ENCODE measurements around the gene PRSS48.
"Not testable (repeated sequence)": the region's sequence is repeated elsewhere in the genome, so short reads cannot be mapped to it uniquely, and the experiment has no call there.

The PRSS48 gene

GRCh38 chr4:151316645-151317044, 39.7 kb downstream of the PRSS48 start:
- no peak for DNase-seq (ENCODE audit: low read depth)
- TF ChIP-seq CTCF (conservative IDR thresholded peaks at IDR 0.05; ENCODE audit: control insufficient read depth, insufficient read depth, low read depth, low read length): no peak
- H3K4me3 ChIP-seq (ENCODE audit: control insufficient read depth, low read depth, low read length): no peak overlapping the region

- H3K4me3 ChIP-seq (ENCODE audit: control insufficient read depth, low read depth, low read length): no peak overlapping the region
- TF ChIP-seq CTCF (conservative IDR thresholded peaks at IDR 0.05; ENCODE audit: control insufficient read depth, insufficient read depth, low read depth, low read length): no peak
- DNase-seq (ENCODE audit: low read depth): no peak
Observed at GRCh38 chr4:151318307-151319006, 41.5 kb downstream of the PRSS48 start.

DNA sequence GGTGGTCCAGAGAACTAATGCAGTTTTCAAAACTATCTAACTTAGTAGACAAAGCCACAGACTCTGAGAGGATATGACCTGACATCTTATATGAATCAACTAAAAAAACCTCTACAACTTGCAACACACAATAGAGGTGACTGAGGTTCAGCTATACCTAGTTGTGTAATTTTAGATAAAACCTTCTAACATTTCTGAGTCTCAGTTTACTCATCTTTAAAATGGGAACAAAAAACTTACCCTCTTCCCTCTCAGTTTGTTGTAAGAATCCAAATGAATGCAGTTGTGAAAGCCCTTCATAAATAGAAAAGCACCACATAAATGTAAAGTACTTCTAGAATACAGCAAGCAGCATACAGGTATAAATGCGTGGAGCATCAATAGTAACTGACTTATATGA, 42.5 kb downstream of the PRSS48 start:
- no peak for TF ChIP-seq CTCF (conservative IDR thresholded peaks at IDR 0.05; ENCODE audit: control insufficient read depth, insufficient read depth, low read depth, low read length)
- DNase-seq (ENCODE audit: low read depth): no peak
- no peak overlapping the region for H3K4me3 ChIP-seq (ENCODE audit: control insufficient read depth, low read depth, low read length)

DNA sequence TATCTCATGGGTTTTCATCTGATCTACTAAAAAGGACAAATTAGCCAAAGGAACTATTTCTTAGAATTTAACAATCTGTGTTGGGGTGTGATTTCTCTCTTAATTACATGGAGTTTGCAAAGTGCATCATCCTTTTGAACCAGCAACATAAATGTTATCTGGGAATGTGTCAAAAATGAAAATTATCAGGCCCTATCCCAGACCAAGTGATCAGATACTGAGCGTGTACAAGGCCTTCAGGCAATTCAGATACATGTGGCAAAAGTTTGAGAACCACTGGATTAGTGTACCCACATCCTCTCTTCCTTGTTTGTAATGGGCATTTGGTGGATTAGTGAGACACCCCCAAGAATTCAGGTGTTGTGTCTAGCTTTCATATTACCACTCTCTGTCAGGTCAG, 44.6 kb downstream of the PRSS48 start:
- H3K4me3 ChIP-seq (ENCODE audit: control insufficient read depth, low read depth, low read length): no peak overlapping the region
- no peak for DNase-seq (ENCODE audit: low read depth)
- no peak for TF ChIP-seq CTCF (conservative IDR thresholded peaks at IDR 0.05; ENCODE audit: control insufficient read depth, insufficient read depth, low read depth, low read length)

GRCh38 chr4:151322161-151322560, 45.2 kb downstream of the PRSS48 start:
- not testable (repeated sequence) for DNase-seq (ENCODE audit: low read depth); H3K4me3 ChIP-seq (ENCODE audit: control insufficient read depth, low read depth, low read length)

- no peak for DNase-seq (ENCODE audit: low read depth)
- TF ChIP-seq CTCF (conservative IDR thresholded peaks at IDR 0.05; ENCODE audit: control insufficient read depth, insufficient read depth, low read depth, low read length): no peak
- no peak overlapping the region for H3K4me3 ChIP-seq (ENCODE audit: control insufficient read depth, low read depth, low read length)
Observed at GRCh38 chr4:151322570-151322969, 45.6 kb downstream of the PRSS48 start.

GRCh38 chr4:151323667-151324066, 46.7 kb downstream of the PRSS48 start:
- no peak overlapping the region for H3K4me3 ChIP-seq (ENCODE audit: control insufficient read depth, low read depth, low read length)
- no peak for DNase-seq (ENCODE audit: low read depth)
- no peak for TF ChIP-seq CTCF (conservative IDR thresholded peaks at IDR 0.05; ENCODE audit: control insufficient read depth, insufficient read depth, low read depth, low read length)
